ENCODE results near the gene IRAK2. TPM values are rescaled to one million over a fixed set of nuclear protein-coding genes. Genes with fewer than 3 reads are reported as not detected.
A peak's percentile ranks its signal among the peaks of the same experiment; 100 is the strongest.

IRAK2 gene
- total and polyA plus RNA-seq, 12 donors: 0.73 to 3.6 (median 1.3) TPM

- 83 to 88% methylated on average over 4 of the region's 4 CpGs for WGBS, 2 donors
- Histone ChIP-seq H3K36me3 (peaks cover 3 to 62% (median 15%) of the 10 kb centered on the region in 9 donors), H3K27me3 (no peaks in the 10 kb centered on the region), H3K4me3 (no peak overlapping the region), H3K27ac (peak overlapping the region in 1 of 10 donors; percentile 70), H3K4me1 (peaks cover 3 to 63% (median 34%) of the 10 kb centered on the region in 9 donors), H3K9me3 (no peaks in the 10 kb centered on the region)
- TF ChIP-seq CTCF (IDR thresholded peaks at IDR 0.05): no peak
- intact Hi-C loops (cut with DNase I): loop anchor here in 1 of 10 donors (5.0 kb wide), 1 partner anchor 77 kb away; no protein-coding TSS in a partner anchor
- ATAC-seq (no peak), DNase-seq (no peak)
These were observed 19.0 kb upstream of the IRAK2 start for GRCh38 chr3:10145685-10146084.

- TF ChIP-seq CTCF (IDR thresholded peaks at IDR 0.05): no peak
- Histone ChIP-seq H3K4me1 (peaks cover 0 to 36% (median 16%) of the 10 kb centered on the region in 9 donors), H3K9me3 (no peaks in the 10 kb centered on the region), H3K27ac (peak overlapping the region in 1 of 10 donors; percentile 47), H3K27me3 (no peaks in the 10 kb centered on the region), H3K4me3 (no peak overlapping the region), H3K36me3 (peaks cover 3 to 96% (median 34%) of the 10 kb centered on the region in 9 donors)
- intact Hi-C loops (cut with DNase I): loop anchor here in 1 of 10 donors (5.0 kb wide), 1 partner anchor 73 kb away; no protein-coding TSS in a partner anchor
- DNase-seq (no peak), ATAC-seq (peak in 1 of 8 donors; percentile 15)
- 95 to 96% methylated on average over 8 of the region's 8 CpGs for WGBS, 2 donors
These were observed 15.5 kb upstream of the IRAK2 start for GRCh38 chr3:10149226-10149625.

- DNase-seq: no peak
These were observed 13.7 kb upstream of the IRAK2 start for GRCh38 chr3:10150987-10151386.

GRCh38 chr3:10154335-10155122 lies 10.2 kb upstream of the IRAK2 start:
- no peaks in the 10 kb centered on the region for H3K9me3 ChIP-seq
- H3K27ac ChIP-seq: no peak overlapping the region
- peaks cover 0 to under 1% (median 0%) of the 10 kb centered on the region in 9 donors for H3K4me1 ChIP-seq
- DNase-seq (no peak), ATAC-seq (no peak)
- TF ChIP-seq CTCF (IDR thresholded peaks at IDR 0.05): no peak
- WGBS, 2 donors: 90% methylated on average over 14 of the region's 14 CpGs
- H3K27me3 ChIP-seq: no peaks in the 10 kb centered on the region
- H3K4me3 ChIP-seq: no peak overlapping the region
- intact Hi-C loops (cut with DNase I): no loop called here
- peaks cover 3 to 56% (median 31%) of the 10 kb centered on the region in 9 donors for H3K36me3 ChIP-seq

More at GRCh38 chr3:10150987-10151386, 13.7 kb upstream of the IRAK2 start:
- ATAC-seq: no peak
- H3K36me3 ChIP-seq: peaks cover 3 to 89% (median 34%) of the 10 kb centered on the region in 9 donors
- 82 to 88% methylated on average over 6 of the region's 6 CpGs for WGBS, 2 donors
- no peak for TF ChIP-seq CTCF (IDR thresholded peaks at IDR 0.05)
- H3K27me3 ChIP-seq: no peaks in the 10 kb centered on the region
- intact Hi-C loops (cut with DNase I): no loop called here
- H3K27ac ChIP-seq: no peak overlapping the region
- no peak overlapping the region for H3K4me3 ChIP-seq
- no peaks in the 10 kb centered on the region for H3K9me3 ChIP-seq
- peaks cover 0 to 19% (median under 1%) of the 10 kb centered on the region in 9 donors for H3K4me1 ChIP-seq

Data from heart right ventricle (tissue), 16 donors.